Erythroblast (primary cell): ENCODE measurements around the gene GPR156.

Source experiments
- GATA1 ChIP-seq: IDR thresholded peaks from 2 replicates; pipeline ENCODE4 v1.6.1; 2011; ENCODE audit warnings: low read depth, mild to moderate bottlenecking, control low read depth, low read length, moderate library complexity
- POLR2A ChIP-seq: IDR thresholded peaks from 2 replicates; pipeline ENCODE4 v1.6.1; 2011; ENCODE audit warnings: mild to moderate bottlenecking, low read length

GRCh38 chr3:120245386-120245785 is 39.6 kb downstream of the GPR156 start:
- TF ChIP-seq POLR2A: no peak
- TF ChIP-seq GATA1: no peak
